SK-N-MC (cell line): ENCODE measurements around the gene PSMD1.

Experiments
- EZH2 ChIP-seq: fragments of 200-600 bp; sonication (generic); IDR thresholded peaks from one replicate; pipeline ENCODE4 v1.6.1; 2017; ENCODE audit warnings: antibody characterized with exemption
- POLR2AphosphoS5 ChIP-seq: IDR thresholded peaks from 2 replicates; pipeline ENCODE4 v1.6.1; 2012; ENCODE audit warnings: mild to moderate bottlenecking, low read depth, low read length, borderline replicate concordance

DNA sequence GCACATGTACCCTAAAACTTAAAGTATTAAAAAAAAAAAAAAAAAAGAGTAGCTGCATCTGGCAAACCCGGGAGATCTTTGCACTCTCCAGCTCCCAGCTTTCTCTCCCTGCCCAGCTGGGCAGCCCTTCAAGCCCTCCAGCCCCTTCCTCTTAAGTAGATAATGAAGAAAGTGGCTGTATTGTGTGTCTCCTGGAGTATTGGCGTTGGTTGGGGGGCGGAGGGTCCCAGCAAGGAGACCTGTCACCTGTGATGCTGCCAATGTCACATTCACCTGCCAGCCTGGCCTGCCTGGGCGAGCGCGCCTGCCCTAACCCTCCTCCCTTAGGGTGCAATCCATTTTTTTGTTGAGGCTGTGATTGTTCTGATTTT lies 17.4 kb upstream of the PSMD1 start:
- TF ChIP-seq EZH2 (no peak), POLR2AphosphoS5 (no peak)
